GM18526 (cell line): ENCODE measurements around the gene MGME1.

Source experiments
- POLR2A ChIP-seq: IDR thresholded peaks from 3 replicates; pipeline ENCODE4 v1.6.1; 2011; ENCODE audit not compliant: insufficient read length; ENCODE audit errors: extremely low read depth

Gene MGME1, protein sequence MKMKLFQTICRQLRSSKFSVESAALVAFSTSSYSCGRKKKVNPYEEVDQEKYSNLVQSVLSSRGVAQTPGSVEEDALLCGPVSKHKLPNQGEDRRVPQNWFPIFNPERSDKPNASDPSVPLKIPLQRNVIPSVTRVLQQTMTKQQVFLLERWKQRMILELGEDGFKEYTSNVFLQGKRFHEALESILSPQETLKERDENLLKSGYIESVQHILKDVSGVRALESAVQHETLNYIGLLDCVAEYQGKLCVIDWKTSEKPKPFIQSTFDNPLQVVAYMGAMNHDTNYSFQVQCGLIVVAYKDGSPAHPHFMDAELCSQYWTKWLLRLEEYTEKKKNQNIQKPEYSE

DNA sequence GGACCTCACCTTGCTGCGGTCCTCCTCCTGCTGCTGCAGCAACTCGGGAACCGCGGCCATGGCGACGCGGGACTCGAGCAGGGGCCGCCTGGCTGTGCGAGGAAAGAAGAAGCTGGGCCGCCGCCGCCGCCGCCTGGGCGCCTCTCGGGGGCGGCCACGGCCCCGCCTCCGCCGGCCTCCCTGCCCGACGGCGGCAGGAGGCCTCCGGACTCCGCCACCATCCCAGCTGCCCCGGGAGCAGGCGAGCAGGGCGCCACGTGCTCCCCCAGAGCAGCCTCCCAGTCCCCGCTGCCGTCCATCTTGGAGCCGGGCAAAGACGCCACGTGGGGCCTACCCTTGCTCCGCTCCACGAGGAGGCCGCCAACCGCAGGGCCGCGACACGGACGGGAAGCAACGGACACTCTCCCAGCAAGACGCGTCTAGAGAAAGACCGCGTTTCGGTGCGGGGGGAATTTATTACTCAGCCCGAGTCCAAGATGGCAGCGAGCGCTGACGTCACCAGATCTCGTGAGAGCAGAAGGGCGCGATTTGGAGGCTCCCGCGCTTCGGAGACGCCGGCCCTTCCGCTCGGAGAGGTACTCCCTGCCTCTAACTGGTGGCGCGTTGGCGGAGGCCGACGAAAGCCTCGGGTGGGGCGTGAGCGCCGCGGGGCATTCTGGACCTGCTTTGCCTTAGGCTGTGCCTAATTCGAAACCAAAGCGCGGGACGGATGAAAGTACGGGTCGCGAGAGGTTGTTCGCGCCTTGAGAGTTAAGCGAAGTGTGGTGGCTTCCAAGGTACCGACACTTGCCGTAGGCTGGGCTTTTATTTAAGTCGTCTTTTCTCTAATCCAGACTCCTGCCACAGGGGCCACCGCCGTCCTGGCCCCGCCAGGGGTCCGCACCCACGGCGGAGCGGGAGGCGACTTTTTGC is at the start of gene MGME1, which contains the start of gene SNX5:
Gene MGME1 (plus strand): TSS at position 653 of the 912 bp plus-strand sequence. CDS start 842 bp downstream, outside the sequence.
Gene SNX5 (minus strand): TSS at position 429 of the 912 bp plus-strand sequence. CDS start 369 bp downstream, at position 60.
- peak; percentile 98 for TF ChIP-seq POLR2A

DNA sequence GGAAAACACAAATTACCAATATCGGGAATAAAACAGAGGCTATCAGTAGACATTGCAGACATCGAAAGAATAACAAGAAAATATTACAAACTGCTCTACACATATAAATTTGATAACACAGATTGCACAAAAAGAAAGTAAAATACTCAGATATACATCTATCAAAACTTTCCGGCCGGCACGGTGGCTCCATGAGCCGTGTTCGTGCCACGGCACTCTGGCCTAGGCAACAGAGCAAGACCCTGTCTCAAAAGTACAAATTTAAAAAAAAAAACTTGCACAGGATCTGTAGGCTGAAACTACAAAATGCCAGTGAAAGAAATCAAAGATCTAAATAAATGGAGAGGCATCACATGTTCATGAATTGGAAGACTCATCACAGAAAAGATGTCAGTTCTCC is 49.7 kb upstream of the MGME1 start:
- no peak for TF ChIP-seq POLR2A

DNA sequence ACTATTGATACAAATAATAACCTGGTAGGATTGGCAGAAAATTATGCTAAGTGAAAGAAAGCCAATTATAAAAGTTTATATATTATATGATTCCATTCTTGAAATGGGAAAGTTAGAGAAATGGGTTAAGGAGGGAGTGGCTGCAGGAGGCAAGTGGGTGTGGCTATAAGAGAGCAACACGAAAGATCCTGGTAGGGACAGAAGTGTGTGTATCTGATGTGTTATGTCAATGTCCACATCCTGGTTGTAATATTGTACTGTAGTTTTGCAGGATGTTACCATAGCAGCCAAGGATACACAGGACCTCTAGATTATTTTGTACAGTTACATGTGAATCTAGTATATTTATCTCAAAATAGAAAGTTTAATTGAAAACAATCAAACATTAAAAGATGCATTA is 47.0 kb upstream of the MGME1 start:
- no peak for TF ChIP-seq POLR2A

DNA sequence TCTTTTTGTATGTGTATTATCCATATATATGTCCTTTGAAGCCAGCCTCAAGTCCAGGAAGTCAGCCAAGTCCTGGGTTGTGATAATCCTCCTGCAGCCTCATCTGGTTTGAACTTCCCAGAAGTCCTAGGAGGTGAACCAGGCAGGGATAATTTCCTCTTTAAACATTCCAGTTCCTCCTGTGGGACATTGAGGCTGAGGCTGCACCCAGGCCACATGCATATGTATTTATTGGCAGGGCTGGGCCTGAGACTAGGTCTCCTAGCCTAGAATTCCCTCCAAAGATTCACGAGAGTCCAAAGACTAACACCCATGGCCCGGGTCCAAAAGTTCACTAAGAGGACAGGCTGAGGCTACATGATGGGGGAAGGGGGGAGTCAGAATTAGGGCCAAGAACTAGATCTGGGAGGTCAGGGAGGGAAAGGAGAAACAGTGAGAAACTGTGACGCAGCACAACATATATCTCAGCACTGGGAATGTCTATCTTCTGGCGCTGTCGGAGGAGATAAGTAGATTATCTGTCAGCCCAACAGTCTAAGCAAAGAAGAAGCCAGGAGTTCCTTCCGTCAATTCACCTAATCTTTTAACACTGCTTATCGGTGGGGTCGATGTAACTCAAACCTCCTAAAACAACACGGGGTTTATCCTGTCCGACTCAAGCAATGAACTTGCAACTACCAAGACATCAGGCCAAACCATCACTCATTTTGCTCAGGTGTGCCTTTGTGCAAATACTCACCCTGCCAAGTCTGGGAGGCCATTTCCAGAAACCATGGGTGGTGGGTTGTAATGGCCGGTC is 43.5 kb upstream of the MGME1 start:
- no peak for TF ChIP-seq POLR2A

DNA sequence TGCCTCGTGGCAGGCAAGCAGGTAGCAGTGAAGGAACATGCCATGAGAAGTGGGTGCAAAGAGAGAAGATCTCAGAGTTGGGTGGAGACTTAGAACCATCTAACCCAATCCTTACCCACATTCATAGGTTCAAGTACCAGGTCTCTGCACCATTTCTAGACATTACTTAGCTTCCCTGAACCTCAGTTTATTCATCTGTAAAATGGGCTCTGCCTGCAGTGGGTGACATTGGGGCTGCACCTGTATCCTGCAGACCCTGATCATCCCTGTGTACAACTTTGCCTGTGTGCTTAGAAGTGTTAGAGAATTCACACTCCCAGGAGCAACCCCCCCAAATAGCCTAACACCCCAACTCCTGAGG is 42.9 kb upstream of the MGME1 start:
- TF ChIP-seq POLR2A = no peak

DNA sequence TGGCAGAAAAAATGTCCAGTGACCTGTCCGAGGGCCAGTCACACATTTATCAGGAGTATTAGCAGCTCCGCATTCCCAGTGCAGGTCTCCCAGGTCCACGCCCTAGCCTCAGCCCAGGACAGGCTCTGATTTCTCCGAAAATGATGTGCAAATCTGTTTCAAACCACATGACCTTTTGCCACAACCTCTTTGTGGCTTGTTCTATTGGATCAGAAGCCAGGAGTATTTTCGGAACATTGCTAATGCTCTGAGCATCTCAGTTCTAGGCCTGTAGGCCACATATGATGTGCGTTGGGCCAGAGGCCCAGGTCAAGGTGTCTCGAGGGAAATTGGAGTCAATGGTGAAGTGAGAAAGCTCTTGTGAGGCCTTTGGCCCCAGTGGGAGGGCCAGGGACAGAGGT is 40.6 kb upstream of the MGME1 start:
- TF ChIP-seq POLR2A = no peak

DNA sequence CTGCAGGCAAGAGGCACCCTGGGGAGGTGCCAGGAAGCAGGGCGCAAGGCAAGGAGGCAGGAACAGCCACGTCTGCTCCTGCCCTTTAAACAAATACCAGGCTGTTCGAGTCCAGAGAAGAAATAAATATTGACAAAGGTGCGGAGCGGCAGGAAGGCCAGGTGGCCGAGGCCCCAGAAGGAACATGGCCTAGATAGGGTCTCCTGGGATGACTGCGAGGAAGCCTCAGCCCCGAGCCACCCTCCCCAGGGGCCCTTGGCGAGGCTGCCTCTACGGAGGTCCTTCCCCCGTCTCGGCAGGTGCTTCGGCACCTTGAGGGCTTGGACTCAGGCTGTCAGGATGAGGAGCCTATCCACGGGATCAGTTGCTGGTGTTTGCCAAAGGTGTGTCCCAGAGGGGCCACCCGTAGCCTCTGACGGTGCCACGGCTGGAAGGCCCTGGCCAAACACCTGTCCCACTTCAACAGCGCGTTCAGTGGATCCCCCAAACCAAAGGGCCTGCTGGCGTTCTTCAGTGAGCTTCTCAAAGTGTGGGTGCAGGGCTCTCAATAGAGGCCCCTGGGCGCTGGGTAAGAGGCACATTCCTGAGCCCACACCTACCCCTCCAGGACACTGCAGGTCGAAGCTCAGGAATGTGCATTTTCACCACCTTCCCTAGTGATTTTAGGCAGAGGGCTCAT is 40.0 kb upstream of the MGME1 start:
- TF ChIP-seq POLR2A = no peak

DNA sequence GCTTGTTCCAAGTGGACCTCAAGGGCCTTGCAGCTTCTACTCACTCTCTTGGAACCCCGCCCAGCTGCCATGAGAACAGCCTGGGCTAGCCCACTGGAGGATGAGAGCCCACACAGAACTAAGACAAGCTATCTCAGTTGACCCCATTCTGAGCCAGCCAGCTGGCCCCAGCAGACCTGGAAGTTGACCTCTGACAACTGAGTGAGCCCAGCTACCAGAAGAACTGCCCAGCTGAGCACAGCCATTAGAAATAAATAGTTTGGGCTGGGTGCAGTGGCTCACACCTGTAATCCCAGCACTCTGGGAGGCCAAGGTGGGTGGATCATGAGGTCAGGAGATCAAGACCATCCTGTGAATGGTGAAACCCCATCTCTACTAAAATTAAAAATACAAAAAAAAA is 37.3 kb upstream of the MGME1 start:
- no peak for TF ChIP-seq POLR2A

DNA sequence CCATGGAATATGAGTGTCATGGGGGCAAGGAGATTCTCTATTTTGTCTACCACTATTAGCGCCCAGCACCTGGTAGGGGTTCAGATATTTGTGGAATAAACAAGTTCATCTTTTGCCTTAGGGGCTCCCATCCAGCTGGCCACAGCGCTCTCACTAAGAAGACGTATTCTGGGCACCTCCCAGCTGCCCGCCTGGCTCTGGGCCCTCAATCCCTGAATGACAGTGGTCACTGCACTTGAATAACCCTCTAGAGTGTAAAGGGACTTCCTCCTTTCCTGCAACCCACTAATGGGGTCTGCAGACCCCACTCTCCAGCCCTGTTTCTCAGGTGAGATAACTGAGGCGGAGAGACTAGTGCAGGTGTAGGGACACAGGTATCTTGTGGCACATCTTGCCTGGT is 36.4 kb upstream of the MGME1 start:
- TF ChIP-seq POLR2A = no peak

DNA sequence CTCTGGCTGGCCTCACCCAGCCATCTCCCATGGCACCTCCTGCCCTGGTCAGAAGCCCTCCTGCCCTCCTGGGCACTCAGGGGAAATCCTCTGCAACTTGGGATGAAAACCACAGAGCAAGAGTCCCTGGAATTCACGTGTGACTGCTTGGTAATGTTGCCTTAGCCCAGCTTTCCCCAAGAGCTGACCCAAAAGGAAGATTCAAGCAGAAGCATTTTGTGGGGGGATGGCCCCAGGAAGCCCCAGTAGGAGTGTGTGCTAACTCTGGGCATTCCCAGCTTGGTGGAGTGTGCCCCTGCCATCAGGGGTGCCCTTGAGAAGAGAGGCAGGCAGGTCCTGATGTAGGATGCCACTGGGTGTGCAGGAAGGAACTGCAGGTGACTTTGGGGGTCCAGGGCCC is 35.7 kb upstream of the MGME1 start:
- no peak for TF ChIP-seq POLR2A

DNA sequence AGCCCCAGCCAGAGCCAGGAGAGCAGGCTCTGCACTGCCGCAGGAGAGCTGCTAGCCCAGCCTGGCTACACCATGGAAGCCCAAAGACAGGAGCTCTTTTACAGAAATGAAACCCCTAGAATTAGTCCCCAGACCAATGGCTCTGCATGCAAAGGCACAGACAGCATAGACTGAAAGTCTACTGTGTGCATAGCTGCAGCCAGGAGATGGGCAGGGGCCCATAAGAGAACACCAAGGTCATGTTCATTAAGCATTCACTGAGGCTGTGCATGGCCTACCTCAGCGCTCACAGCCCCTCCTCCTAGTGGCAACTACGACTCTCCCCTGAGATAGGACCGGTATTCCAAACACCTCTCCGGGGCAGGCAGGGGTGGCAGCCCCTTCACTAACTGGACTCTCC is 35.1 kb upstream of the MGME1 start:
- no peak for TF ChIP-seq POLR2A

DNA sequence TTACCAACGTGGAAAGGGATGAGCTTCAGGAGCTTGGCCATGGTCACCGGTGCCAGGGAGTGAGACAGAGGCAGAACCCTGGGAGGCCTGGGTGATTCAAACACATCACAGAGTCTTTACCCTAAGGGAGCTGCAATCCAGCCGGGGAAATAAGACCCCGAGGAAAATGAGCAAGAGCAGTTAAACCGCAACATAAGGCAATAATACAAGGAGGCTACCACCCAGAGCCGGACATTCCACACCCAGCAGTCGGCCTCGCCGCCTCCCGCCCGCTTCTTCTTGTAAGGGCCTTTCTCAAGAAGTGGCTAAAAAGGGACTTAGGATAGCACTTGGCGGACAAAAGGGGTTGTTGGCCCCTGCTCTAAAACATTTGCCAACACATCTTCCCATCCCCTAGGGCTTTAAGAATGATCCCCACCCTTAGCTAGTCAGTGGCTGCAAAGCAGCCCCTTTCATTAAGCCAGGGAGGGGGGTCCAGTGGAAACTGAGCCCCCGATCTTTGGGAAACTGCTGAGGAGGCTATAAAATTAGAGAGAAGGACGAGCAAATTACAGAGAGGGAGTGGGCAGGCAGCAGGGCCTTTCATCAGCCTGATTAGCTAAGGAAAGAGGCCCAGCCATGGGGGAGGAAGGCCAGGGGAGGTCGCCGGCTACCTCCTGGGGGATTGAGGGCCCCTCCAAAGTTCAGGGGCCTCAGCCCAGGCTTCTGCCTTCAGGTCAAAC is 34.5 kb upstream of the MGME1 start:
- no peak for TF ChIP-seq POLR2A

DNA sequence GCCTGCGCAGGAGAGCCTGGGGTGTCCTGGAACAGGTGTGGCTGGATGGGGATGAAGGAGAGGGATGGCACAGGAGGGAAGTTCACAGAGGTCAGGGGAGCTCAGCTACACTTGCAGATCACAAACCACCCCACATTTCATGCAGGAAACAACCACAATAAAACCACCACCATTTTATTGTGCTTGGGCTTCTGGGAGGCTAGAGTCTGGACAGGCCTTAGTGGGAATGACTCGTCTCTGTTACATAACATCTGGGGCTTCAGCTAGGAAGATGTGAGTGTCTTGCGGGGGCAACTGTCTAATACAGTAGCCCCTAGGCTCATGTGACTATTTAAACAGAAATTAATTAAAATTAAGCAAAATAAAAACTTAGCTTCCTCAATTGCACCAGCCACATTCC is 33.6 kb upstream of the MGME1 start:
- TF ChIP-seq POLR2A = no peak

DNA sequence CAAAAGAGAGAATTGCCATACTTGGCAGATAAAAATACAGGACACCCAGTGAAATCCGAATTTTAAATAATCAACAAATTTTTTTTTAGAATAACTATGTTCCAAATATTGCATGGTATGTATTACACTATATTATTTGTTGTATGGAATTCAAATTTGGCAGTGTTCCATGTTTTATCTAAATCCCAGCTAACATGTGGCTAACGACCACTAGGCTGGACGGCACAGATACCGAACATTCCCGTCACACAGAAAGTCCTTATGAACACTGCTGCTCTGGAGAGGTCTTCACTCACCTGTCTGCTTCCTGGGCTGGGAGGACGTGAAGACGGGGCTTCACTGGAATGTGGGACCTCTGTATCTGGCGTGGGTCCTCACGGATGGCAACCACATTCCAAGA is 33.1 kb upstream of the MGME1 start:
- no peak for TF ChIP-seq POLR2A
